ENCODE data around the gene ZFP57. TPM values are rescaled to one million over a fixed set of nuclear protein-coding genes. Genes with fewer than 3 reads are reported as not detected.
A peak's percentile ranks its signal among the peaks of the same experiment; 100 is the strongest.

The ZFP57 gene
- under 1 TPM; 0.11 to 0.25 (median 0.20) TPM for polyA plus RNA-seq (ENCODE audit: insufficient read length in 3 of 3)

- no peak for DNase-seq (ENCODE audit: low read depth in 3 of 3, low spot score in 2 of 3)
Measured at GRCh38 chr6:29680904-29681303, at the start of gene ZFP57. Gene ZFP57, minus strand, starts transcription at chr6:29681152. Its CDS starts 4,149 bp downstream, at chr6:29677003.

DNA sequence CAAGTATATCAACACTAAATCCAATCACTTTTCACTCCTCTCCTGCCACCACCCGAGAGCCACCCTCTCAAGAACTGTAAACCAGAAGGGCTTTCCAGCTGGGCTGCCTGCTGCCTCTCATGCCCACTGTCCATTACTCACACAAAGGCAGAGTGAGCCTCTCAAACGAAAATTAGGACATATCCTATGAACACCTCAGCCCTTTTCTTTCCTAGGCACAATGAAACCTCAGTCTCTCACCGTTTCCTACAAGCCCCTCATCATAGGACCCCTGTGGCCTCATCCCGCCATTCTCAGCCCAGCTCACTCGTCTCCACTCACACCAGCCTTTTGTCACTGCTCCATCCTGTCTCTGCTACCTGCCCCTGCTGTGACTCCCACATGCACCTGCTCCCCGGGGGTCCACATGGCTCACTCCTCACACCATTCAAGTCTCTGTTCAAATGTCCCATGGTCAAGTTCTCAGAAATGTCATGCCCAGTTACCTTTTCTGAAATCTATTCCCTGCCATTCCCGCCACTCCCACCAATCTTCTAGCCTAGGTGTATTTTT is 49.7 kb upstream of the ZFP57 start:
- no peak for DNase-seq (ENCODE audit: low read depth in 3 of 3, low spot score in 2 of 3)

DNA sequence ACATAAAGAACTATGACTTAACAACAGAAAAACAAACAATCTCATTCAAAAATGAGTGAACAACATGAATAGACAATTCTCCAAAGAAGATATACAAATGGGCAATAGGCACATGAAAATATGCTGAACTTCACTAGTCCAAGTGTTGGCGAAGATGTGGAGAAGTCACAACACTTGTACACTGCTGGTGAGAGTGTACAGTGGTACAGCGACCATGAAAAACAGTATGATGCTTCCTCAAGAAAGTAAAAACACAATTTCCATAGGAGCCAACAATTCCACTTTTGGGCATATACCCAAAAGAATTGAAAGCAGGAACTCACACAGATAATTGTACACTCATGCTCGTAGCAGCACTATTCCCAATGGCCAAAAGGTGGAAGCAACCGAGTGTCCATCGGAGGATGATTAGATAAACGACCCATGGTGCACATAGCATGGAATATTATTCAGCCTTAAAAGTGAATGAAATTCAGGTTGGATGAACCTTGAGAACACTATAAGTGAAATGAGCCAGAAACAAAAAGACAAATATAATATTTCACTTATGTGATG is 48.9 kb upstream of the ZFP57 start:
- no peak for DNase-seq (ENCODE audit: low read depth in 3 of 3, low spot score in 2 of 3)

DNA sequence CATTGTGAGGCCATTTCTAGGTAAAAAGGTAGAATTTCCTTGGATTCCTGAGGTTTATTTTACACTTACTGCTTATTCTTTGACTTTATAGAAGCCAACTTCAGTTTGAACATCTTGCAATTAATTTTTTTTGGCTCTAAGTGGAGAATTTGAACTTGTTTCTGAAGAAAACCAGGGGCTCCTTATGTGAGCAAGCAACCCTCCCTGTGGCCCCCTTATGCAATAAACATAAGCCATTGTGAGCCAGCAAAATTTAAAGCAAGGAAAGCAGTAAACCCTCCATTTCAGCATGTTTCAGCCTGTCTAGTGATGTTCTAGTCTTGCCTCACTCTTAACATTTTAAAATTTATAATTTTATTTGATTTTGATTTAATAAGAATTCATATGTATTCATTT is 47.9 kb upstream of the ZFP57 start:
- no peak for DNase-seq (ENCODE audit: low read depth in 3 of 3, low spot score in 2 of 3)

- no peak for DNase-seq (ENCODE audit: low read depth in 3 of 3, low spot score in 2 of 3)
Measured at GRCh38 chr6:29728173-29728874, 47.4 kb upstream of the ZFP57 start.

- no peak for DNase-seq (ENCODE audit: low read depth in 3 of 3, low spot score in 2 of 3)
Measured at GRCh38 chr6:29727637-29728036, 46.7 kb upstream of the ZFP57 start.

GRCh38 chr6:29726571-29727194 is 45.7 kb upstream of the ZFP57 start:
- no peak for DNase-seq (ENCODE audit: low read depth in 3 of 3, low spot score in 2 of 3)

DNA sequence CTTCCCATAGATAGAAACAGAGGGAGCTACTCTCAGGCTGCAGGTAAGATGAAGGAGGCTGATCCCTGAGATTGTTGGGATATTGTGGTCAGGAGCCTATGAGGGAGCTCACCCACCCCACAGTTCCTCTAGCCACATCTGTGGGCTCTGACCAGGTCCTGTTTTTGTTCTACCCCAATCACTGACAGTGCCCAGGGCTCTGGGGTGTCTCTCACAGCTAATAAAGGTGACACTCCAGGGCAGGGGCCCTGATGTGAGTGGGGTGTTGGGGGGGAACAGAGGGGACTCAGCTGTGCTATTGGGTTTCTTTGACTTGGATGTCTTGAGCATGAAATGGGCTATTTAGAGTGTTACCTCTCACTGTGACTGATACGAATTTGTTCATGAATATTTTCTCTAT is 45.0 kb upstream of the ZFP57 start:
- no peak for DNase-seq (ENCODE audit: low read depth in 3 of 3, low spot score in 2 of 3)

GRCh38 chr6:29724937-29725869 is 44.3 kb upstream of the ZFP57 start:
- DNase-seq (ENCODE audit: low read depth in 3 of 3, low spot score in 2 of 3), result no peak

- DNase-seq (ENCODE audit: low read depth in 3 of 3, low spot score in 2 of 3), result no peak
Measured at GRCh38 chr6:29723666-29724588, 43.0 kb upstream of the ZFP57 start.

DNA sequence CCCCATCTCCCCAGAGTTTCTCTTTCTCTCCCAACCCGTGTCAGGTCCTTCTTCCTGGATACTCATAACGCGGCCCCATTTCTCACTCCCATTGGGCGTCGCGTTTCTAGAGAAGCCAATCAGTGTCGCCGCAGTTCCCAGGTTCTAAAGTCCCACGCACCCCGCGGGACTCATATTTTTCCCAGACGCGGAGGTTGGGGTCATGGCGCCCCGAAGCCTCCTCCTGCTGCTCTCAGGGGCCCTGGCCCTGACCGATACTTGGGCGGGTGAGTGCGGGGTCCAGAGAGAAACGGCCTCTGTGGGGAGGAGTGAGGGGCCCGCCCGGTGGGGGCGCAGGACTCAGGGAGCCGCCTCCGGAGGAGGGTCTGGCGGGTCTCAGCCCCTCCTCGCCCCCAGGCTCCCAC is 42.3 kb upstream of the ZFP57 start, which contains the start of gene HLA-F:
HLA-F (plus strand) TSS at position 173 of the 404 bp plus-strand sequence; CDS start at position 203, 30 bp downstream.
- peak in 2 of 3 donors; percentile 52 to 59 for DNase-seq (ENCODE audit: low read depth in 3 of 3, low spot score in 2 of 3)

DNA sequence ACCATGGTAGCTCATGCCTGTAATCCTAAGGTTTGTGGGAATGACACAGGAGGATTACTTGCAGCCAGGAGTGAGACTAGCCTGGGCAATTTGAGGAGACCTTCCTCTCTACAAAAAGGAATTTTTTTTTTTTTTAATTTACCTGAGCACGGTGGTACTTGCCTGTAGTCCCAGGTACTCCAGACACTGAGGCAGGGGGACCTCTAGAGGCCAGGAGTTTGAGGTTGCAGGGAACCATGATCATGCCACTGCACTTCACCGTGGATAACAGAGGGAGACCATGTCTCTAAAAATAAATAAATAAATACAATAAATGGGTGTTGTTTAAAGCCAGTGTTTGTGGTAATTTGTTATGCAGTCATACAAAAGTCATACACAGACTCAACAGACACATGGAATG is 39.9 kb upstream of the ZFP57 start:
- DNase-seq (ENCODE audit: low read depth in 3 of 3, low spot score in 2 of 3), result no peak

DNA sequence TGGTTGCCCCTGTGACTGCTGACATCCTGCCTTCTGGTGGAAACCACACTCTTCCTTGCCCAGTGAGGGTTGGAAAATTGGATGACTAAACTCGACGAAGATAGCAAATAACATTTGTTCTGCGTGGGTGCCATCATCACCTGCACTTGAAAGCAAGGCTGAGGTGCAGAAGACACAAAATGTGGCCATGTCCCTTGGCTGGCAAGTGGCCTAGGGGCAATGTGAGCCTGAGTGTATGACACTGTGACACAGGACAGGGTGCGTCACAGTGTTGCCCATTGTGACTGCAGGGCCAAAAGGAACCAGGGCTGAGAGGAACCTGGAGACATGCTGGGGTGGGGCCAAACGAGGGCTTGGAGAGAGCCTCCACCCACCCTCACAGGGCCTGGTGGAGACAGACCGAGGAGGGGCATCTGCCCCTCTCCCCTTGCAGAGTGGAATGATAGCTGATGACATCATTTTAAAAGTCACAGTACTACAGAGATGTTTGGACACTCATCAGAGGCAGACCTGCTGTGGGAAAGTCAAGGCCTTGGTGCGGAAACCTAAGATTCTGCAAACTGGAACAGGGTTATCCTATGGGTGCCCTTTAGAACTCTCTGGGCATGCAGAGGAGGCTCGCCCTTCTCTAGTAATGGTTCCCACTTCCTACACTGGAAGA is 29.5 kb upstream of the ZFP57 start:
- DNase-seq (ENCODE audit: low read depth in 3 of 3, low spot score in 2 of 3), result no peak

DNA sequence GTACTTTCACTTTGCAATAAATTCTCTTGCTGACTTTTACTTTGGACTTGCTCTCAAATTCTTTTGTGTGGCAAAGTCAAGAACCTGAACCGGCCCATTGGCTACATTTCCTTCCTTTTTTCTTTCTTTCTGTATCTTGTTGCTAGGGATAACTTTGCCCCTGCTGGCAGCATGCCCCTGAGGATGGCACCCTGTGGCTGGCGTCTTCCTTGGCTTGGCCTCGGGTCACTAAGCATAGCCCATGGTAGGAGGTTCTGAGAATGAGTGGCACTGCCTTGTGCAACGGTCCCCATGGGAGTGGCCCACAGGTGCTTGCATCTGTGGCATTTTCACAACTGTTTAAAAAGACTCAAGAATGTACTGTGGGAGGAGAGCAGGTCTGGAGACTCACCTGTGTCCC is 28.2 kb upstream of the ZFP57 start:
- no peak for DNase-seq (ENCODE audit: low read depth in 3 of 3, low spot score in 2 of 3)

DNA sequence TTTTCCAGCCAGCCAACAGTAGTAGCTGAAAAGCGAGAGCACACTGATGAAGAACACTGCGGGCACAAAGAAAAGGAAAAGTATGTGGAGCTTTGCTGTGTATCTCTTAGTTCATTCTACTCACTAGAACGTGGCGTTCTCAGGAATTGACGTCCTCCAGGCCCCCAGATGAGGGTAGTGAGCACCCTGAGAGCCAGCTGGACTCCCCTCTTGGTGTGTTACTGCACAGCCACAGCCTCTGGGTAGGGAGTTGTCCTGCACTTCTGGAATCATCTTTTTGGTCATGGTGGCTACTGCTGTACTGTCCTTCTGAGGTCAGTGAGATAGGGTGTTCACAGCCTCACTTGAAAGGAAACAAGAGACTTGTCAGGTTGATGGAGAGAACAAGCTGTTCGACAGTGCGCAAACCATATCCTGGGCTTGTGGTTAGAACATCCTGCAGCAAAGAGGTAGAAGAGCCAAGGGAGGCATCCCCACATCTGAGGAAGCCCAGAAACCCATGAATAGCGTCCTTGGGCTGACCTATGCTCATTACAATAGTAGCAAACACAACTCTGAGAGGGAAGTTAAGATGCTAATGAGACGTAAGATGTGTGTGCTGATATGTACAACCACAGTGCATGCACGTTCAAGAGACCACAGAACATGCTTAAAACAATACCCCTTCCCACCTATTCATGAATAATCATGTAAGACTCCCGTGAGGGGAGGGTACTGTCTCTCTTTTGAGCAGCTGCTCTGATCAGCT is 27.7 kb upstream of the ZFP57 start:
- DNase-seq (ENCODE audit: low read depth in 3 of 3, low spot score in 2 of 3), result no peak

- peak in 1 of 3 donors; percentile 26 for DNase-seq (ENCODE audit: low read depth in 3 of 3, low spot score in 2 of 3)
Measured at GRCh38 chr6:29705389-29706231, 24.7 kb upstream of the ZFP57 start.

DNA sequence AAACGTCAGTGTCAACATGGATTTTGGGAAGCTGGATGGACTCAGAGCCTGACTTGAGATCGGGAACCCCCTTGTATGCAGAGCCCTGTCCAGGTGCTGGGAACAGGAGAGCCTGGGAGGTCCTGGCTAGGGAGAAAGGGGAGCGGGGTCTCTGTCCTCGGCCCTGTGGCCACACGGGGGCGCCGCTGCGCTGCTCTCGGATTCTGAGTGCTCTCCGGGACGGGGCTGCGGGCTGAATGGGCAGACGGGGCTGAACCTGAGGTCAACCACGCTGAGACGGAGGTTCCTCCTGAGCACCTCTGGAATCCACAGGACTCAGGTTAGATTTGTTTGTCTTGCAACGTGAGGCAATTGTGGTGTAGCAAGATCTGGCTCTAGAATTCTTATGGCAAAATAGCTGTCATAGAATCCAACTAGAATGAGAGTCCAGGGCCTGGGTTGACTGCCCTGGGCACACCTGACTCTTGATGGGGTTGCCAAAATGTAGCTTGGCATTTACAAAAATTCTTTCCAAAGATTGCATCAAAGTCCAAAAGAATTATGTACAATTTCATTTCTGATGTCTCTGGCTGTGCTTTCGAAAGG is 21.7 kb upstream of the ZFP57 start:
- DNase-seq (ENCODE audit: low read depth in 3 of 3, low spot score in 2 of 3), result no peak
